CD4-positive, alpha-beta T cell (primary cell): ENCODE measurements around the gene SPTBN4. TPM values are rescaled to one million over a fixed set of nuclear protein-coding genes. Genes with fewer than 3 reads are reported as not detected.

Source experiments
- ATAC-seq: fragments of 200-7000 bp; cut with Tn5 transposase; one replicate; pipeline ENCODE4 v1.10.0; 2022; ENCODE audit warnings: mild to moderate bottlenecking; ENCODE audit not compliant: poor library complexity
- CTCF ChIA-PET: fragments of 350-600 bp; sonication (Branson Sonifier 250); formaldehyde crosslinking; loops from one replicate; lab custom pipeline; 2021; ENCODE audit warnings: antibody characterized with exemption, inconsistent platforms; lab: Charles Lee
- POLR2A ChIA-PET: fragments of 350-600 bp; sonication (Branson Sonifier 250); formaldehyde crosslinking; loops from one replicate; lab custom pipeline; 2021; ENCODE audit warnings: antibody characterized with exemption, inconsistent platforms; lab: Charles Lee
- DNase-seq, 14 experiments: peaks; one replicate each; pipeline ENCODE4 v3.0.0-alpha.2; 2013 to 2020; ENCODE audit warnings: mixed read lengths in 2 of 14
- H3K27ac ChIP-seq, 2 donors: one replicate each; pipeline versions ENCODE4 v1.5.1 to v1.7.0; 2013; ENCODE audit warnings: low read length in 2 of 2, low read depth in 1 of 2, mild to moderate bottlenecking in 1 of 2
- H3K27me3 ChIP-seq, 2 experiments: 1 replicate in 1 of 2; 2 replicates in 1 of 2; pipeline versions ENCODE4 v1.6.1 to v1.7.0; 2013; ENCODE audit warnings: low read length in 2 of 2, control low read depth in 1 of 2, mild to moderate bottlenecking in 1 of 2, moderate library complexity in 1 of 2; ENCODE audit not compliant: insufficient read depth in 2 of 2, control insufficient read depth in 1 of 2
- H3K36me3 ChIP-seq: one replicate; pipeline ENCODE4 v1.6.1; 2013; ENCODE audit warnings: low read length, control low read depth; ENCODE audit not compliant: insufficient read depth
- H3K4me1 ChIP-seq: one replicate; pipeline ENCODE4 v1.6.1; 2013; ENCODE audit warnings: low read length, control low read depth; ENCODE audit not compliant: insufficient read depth
- H3K4me3 ChIP-seq: one replicate; pipeline ENCODE4 v1.5.1; 2013; ENCODE audit warnings: mild to moderate bottlenecking, low read length, moderate library complexity
- H3K9me3 ChIP-seq, 2 experiments: 1 replicate in 1 of 2; 2 replicates in 1 of 2; pipeline versions ENCODE4 v1.6.1 to v1.7.0; 2013; ENCODE audit warnings: low read length in 2 of 2, mild to moderate bottlenecking in 2 of 2, control low read depth in 1 of 2, moderate library complexity in 1 of 2; ENCODE audit not compliant: control insufficient read depth in 1 of 2, insufficient read depth in 1 of 2
- H3K27ac Mint-ChIP-seq: one replicate; pipeline ENCODE4 v1.8.0; 2020; ENCODE audit warnings: mixed read lengths
- H3K27me3 Mint-ChIP-seq: one replicate; pipeline ENCODE4 v1.8.0; 2021; ENCODE audit warnings: mixed read lengths
- H3K36me3 Mint-ChIP-seq: one replicate; pipeline ENCODE4 v1.8.0; 2021; ENCODE audit warnings: low read depth, mixed read lengths
- H3K4me1 Mint-ChIP-seq: one replicate; pipeline ENCODE4 v1.8.0; 2021; ENCODE audit warnings: low read depth, mixed read lengths
- H3K4me3 Mint-ChIP-seq: one replicate; pipeline ENCODE4 v1.8.0; 2020; ENCODE audit warnings: mild to moderate bottlenecking, mixed read lengths
- H3K9me3 Mint-ChIP-seq: one replicate; pipeline ENCODE4 v1.8.0; 2020; ENCODE audit warnings: mixed read lengths
- intact Hi-C, 2 experiments: fragments of 100-400 bp; cut with DNase I in 1 of 2; cut with micrococcal nuclease in 1 of 2; formaldehyde crosslinking; loops; one replicate each; pipeline versions ENCODE4 v1.15.1 to v1.9.0; 2023 to 2025; cut with DNase I, micrococcal nuclease
- total RNA-seq, 174 experiments: library from RNA in 2 of 174; stranded (reverse) in 2 of 174; gene quantifications; one replicate each; pipeline ENCODE4 v1.2.3 and lab custom pipeline; 2021 to 2026
- TF ChIP-seq, protein P1 (sequence below): fragments of 200-600 bp; IDR thresholded peaks from one replicate; pipeline ENCODE4 v1.8.0; 2022; ENCODE audit warnings: antibody characterized with exemption, mild to moderate bottlenecking

The SPTBN4 gene
- total RNA-seq, 2 experiments from 2014 or later = 0.59 to 0.88 TPM

DNA sequence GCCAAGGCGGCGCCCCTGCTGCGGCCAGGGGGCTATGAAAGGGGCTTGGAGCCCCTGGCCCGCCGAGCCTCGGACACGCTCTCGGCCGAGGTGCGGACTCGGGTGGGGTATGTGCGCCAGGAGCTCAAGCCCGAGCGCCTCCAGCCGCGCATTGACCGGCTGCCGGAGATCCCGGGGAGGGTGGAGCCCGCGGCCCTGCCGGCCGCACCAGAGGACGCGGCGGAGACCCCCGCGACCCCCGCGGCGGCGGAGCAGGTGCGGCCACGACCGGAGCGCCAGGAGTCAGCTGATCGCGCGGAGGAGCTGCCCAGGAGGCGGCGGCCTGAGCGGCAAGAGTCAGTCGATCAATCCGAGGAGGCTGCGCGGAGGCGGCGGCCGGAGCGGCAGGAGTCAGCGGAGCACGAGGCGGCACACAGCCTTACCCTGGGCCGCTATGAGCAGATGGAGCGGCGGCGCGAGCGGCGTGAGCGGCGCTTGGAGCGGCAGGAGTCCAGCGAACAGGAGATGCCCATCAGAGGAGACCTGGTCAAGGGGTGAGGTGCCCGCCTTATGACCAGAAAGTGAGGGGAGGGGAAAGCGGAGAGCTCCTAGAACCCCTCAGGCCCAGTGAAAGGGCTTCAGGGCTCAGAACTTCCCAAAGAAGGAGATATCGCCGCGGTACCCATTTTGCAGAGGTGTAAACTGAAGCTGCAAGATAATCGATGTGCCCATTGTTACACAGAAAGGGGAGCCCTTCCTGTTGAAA is 101.1 kb downstream of the SPTBN4 start:
- Mint-ChIP-seq H3K27ac (no peak overlapping the region), H3K9me3 (peaks cover 2% of the 10 kb centered on the region), H3K36me3 (no peaks in the 10 kb centered on the region), H3K27me3 (peaks cover 52% of the 10 kb centered on the region), H3K4me3 (no peak overlapping the region), H3K4me1 (peaks cover 22% of the 10 kb centered on the region)
- no peaks in the 10 kb centered on the region for H3K36me3 ChIP-seq
- peaks cover 32% of the 10 kb centered on the region for H3K4me1 ChIP-seq
- intact Hi-C loops = loop anchor here in 1 of 2 experiments (5.0 kb wide), 1 partner anchor 34 kb away; the partner anchor contains the start of gene LTBP4
- H3K27ac ChIP-seq = no peak overlapping the region
- peaks cover 29 to 33% of the 10 kb centered on the region in 2 experiments for H3K27me3 ChIP-seq
- DNase-seq = no peak
- H3K4me3 ChIP-seq = no peak overlapping the region
- ChIA-PET CTCF (interaction anchor here (1.0 kb wide), 1 partner anchor 67 kb away, joined by 3 read pairs; no protein-coding TSS in a partner anchor), POLR2A (interaction anchor here (0.6 kb wide), 1 partner anchor 397 kb away, joined by 3 read pairs; no protein-coding TSS in a partner anchor)
- TF ChIP-seq, protein P1, sequence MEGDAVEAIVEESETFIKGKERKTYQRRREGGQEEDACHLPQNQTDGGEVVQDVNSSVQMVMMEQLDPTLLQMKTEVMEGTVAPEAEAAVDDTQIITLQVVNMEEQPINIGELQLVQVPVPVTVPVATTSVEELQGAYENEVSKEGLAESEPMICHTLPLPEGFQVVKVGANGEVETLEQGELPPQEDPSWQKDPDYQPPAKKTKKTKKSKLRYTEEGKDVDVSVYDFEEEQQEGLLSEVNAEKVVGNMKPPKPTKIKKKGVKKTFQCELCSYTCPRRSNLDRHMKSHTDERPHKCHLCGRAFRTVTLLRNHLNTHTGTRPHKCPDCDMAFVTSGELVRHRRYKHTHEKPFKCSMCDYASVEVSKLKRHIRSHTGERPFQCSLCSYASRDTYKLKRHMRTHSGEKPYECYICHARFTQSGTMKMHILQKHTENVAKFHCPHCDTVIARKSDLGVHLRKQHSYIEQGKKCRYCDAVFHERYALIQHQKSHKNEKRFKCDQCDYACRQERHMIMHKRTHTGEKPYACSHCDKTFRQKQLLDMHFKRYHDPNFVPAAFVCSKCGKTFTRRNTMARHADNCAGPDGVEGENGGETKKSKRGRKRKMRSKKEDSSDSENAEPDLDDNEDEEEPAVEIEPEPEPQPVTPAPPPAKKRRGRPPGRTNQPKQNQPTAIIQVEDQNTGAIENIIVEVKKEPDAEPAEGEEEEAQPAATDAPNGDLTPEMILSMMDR = no peak
- no peak for ATAC-seq
- H3K9me3 ChIP-seq = peaks cover 0 to 8% of the 10 kb centered on the region in 2 experiments

DNA sequence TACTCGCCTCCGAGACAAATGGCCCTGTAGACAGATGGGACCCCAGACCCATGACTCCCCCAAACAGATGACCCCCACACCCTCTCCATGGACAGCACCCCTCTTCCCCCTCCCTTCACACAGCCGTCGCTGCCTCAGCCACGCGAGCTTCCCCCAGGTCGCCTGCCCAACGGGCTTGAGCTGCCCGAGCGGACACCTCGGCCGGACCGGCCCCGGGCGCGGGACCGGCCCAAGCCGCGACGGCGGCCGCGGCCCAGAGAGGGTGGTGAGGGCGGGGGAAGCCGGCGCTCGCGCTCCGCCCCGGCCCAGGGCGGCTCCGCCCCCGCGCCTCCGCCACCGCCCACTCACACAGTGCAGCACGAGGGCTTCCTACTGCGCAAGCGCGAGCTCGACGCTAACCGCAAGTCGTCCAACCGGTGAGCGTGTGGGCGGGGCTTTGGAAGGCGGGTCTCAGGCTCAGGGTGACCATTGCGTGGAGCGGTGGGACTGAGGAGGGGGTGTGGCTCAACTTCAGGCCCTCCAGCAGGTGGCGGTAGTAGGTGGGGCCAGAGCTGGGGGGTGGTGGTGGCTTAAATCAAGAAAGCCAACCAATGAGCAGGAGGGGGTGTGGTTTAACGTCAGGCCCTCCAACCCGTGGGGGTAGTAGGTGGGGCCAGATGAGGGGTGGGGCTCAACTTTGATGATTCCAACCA is 103.7 kb downstream of the SPTBN4 start:
- Mint-ChIP-seq H3K27me3 (peaks cover 34% of the 10 kb centered on the region), H3K9me3 (peaks cover 2% of the 10 kb centered on the region), H3K36me3 (no peaks in the 10 kb centered on the region), H3K4me3 (peak overlapping the region; percentile 80), H3K27ac (peak overlapping the region; percentile 22), H3K4me1 (peaks cover 27% of the 10 kb centered on the region)
- H3K27ac ChIP-seq = peak overlapping the region in 1 of 2 donors; percentile 9
- intact Hi-C loops = loop anchor here in 1 of 2 experiments (5.0 kb wide), 1 partner anchor 223 kb away; the partner anchor contains the start of genes C19orf47 and PLD3
- TF ChIP-seq, protein P1 = no peak
- POLR2A ChIA-PET = interaction anchor here (0.6 to 2.0 kb wide), 13 partner anchors 9 to 693 kb away, joined by 3 to 13 read pairs (median 3); partner anchors contain the start of genes ACTMAP, AKT2, BLVRB and C19orf47
- H3K4me3 ChIP-seq = peak overlapping the region; percentile 40
- H3K27me3 ChIP-seq = peaks cover 21 to 22% of the 10 kb centered on the region in 2 experiments
- DNase-seq = peak; percentile 88 to 100 (median 96)
- ATAC-seq = peak; percentile 86
- no peaks in the 10 kb centered on the region for H3K36me3 ChIP-seq
- peaks cover 0 to 7% of the 10 kb centered on the region in 2 experiments for H3K9me3 ChIP-seq
- CTCF ChIA-PET = interaction anchor here (0.7 to 1.7 kb wide), 7 partner anchors 28 to 106 kb away, joined by 3 to 14 read pairs (median 4); no protein-coding TSS in a partner anchor
- H3K4me1 ChIP-seq = peaks cover 35% of the 10 kb centered on the region

DNA sequence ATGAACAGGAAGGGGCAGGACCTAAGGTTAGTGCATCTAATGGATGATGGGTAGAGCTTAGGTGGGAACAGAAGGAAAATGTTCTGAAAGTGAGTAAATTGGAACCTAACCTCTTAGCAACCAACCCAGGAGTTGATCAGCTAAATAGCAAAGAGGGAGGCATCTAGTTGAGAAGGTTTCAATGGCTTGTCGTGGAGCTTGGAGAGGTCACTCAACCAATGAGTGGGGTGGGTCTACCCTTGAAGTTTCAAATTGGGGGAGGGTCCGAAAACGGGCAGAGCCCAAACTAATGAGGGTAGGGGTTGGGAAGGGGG is 104.2 kb downstream of the SPTBN4 start:
- Histone ChIP-seq H3K9me3 (peaks cover 0 to 2% of the 10 kb centered on the region in 2 experiments), H3K36me3 (no peaks in the 10 kb centered on the region), H3K27ac (peak overlapping the region in 1 of 2 donors; percentile 9), H3K27me3 (peaks cover 16 to 17% of the 10 kb centered on the region in 2 experiments), H3K4me1 (peaks cover 40% of the 10 kb centered on the region), H3K4me3 (peak overlapping the region; percentile 10)
- DNase-seq = no peak
- Mint-ChIP-seq H3K4me1 (peaks cover 30% of the 10 kb centered on the region), H3K4me3 (peak overlapping the region; percentile 69), H3K36me3 (no peaks in the 10 kb centered on the region), H3K27me3 (peaks cover 30% of the 10 kb centered on the region), H3K27ac (peak overlapping the region; percentile 22), H3K9me3 (peaks cover 2% of the 10 kb centered on the region)
- ATAC-seq = no peak
- CTCF ChIA-PET = interaction anchor here (0.9 to 1.7 kb wide), 5 partner anchors 27 to 107 kb away, joined by 3 to 14 read pairs (median 4); no protein-coding TSS in a partner anchor
- TF ChIP-seq, protein P1 = no peak
- intact Hi-C loops = loop anchor here in 1 of 2 experiments (5.0 kb wide), 1 partner anchor 224 kb away; the partner anchor contains the start of genes C19orf47 and PLD3
- POLR2A ChIA-PET = interaction anchor here (0.9 to 2.0 kb wide), 12 partner anchors 8 to 692 kb away, joined by 3 to 13 read pairs (median 4); partner anchors contain the start of genes ACTMAP, AKT2, BLVRB and C19orf47
